ENCODE measurements around the gene PACSIN3. TPM values are rescaled to one million over a fixed set of nuclear protein-coding genes. Genes with fewer than 3 reads are reported as not detected.

PACSIN3 gene
- total and polyA plus RNA-seq, 2 of the 13 experiments (the other 11 are each of a cell fraction or from before 2014, with no cell fraction given): 47.9 to 93.3 TPM

DNA sequence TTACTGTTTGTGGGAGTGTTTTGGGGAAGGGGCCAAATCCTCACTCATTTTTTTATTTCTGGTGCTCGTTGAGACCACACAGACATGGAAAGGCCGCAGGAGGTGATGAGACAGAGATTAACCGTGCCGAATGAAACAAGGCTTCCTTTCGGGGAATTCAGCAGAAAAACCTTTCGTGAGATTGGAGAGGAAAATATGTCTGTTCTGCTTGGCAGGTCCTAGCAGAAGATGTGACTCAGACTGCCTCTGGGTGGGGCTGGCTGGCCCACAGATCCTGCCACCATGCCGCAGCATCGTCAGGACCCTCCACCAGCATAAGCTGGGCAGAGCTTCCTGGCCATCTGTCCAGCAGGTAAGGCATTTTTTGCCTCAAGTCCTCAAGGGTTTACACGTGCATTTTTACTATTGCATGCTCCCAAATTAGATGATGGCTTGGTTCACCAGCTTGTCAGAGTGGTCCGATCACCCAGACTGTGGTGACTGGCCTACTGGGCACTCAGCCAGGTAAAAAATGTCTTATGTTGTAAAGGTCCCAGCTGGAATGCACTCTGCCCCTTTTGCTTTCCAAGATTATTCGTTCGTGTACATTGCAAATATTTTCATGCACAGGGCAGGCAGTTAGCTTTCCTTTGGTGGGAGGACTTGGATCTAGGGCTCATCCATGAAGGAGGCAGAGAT lies 30.0 kb upstream of the PACSIN3 start (continued):
- TF ChIP-seq, protein P1, sequence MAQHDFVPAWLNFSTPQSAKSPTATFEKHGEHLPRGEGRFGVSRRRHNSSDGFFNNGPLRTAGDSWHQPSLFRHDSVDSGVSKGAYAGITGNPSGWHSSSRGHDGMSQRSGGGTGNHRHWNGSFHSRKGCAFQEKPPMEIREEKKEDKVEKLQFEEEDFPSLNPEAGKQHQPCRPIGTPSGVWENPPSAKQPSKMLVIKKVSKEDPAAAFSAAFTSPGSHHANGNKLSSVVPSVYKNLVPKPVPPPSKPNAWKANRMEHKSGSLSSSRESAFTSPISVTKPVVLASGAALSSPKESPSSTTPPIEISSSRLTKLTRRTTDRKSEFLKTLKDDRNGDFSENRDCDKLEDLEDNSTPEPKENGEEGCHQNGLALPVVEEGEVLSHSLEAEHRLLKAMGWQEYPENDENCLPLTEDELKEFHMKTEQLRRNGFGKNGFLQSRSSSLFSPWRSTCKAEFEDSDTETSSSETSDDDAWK (CRISPR knock-in tag; IDR thresholded peaks at IDR 0.05): no peak
- TF ChIP-seq YEATS2 (CRISPR knock-in tag; IDR thresholded peaks at IDR 0.05; ENCODE audit: borderline replicate concordance) (0 out of 2 replicates have a peak, but pooled peaks have one; percentile 44), HOXD1 (CRISPR knock-in tag; IDR thresholded peaks at IDR 0.05) (no peak), NBN (conservative IDR thresholded peaks at IDR 0.05) (no peak), CEBPB (IDR thresholded peaks at IDR 0.05; ENCODE audit: borderline replicate concordance, low read depth, low read length) (no peak), ZNF501 (CRISPR knock-in tag; IDR thresholded peaks at IDR 0.05) (peak; percentile 32; the same call in 1 of the 2 replicates), HMG20B (CRISPR knock-in tag; conservative IDR thresholded peaks at IDR 0.05) (no peak), ZNF142 (CRISPR knock-in tag; IDR thresholded peaks at IDR 0.05) (no peak), NAIF1 (CRISPR knock-in tag; IDR thresholded peaks at IDR 0.05; ENCODE audit: borderline replicate concordance) (no peak), LCORL (IDR thresholded peaks at IDR 0.05) (no peak), LCORL (CRISPR knock-in tag; IDR thresholded peaks at IDR 0.05) (peak; percentile 72), HMG20A (CRISPR knock-in tag; IDR thresholded peaks at IDR 0.05; ENCODE audit: borderline replicate concordance) (peak; percentile 62; the same call in 1 of the 2 replicates), CHCHD3 (CRISPR knock-in tag; IDR thresholded peaks at IDR 0.05) (no peak), ZNF512B (CRISPR knock-in tag; IDR thresholded peaks at IDR 0.05; ENCODE audit: borderline replicate concordance) (no peak), MYC (CRISPR knock-in tag; IDR thresholded peaks at IDR 0.05; ENCODE audit: borderline replicate concordance) (peak; percentile 34; the same call in 1 of the 2 replicates)
- TF ChIP-seq, protein P2, sequence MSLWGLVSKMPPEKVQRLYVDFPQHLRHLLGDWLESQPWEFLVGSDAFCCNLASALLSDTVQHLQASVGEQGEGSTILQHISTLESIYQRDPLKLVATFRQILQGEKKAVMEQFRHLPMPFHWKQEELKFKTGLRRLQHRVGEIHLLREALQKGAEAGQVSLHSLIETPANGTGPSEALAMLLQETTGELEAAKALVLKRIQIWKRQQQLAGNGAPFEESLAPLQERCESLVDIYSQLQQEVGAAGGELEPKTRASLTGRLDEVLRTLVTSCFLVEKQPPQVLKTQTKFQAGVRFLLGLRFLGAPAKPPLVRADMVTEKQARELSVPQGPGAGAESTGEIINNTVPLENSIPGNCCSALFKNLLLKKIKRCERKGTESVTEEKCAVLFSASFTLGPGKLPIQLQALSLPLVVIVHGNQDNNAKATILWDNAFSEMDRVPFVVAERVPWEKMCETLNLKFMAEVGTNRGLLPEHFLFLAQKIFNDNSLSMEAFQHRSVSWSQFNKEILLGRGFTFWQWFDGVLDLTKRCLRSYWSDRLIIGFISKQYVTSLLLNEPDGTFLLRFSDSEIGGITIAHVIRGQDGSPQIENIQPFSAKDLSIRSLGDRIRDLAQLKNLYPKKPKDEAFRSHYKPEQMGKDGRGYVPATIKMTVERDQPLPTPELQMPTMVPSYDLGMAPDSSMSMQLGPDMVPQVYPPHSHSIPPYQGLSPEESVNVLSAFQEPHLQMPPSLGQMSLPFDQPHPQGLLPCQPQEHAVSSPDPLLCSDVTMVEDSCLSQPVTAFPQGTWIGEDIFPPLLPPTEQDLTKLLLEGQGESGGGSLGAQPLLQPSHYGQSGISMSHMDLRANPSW (CRISPR knock-in tag; IDR thresholded peaks at IDR 0.05; ENCODE audit: borderline replicate concordance): no peak
